DOHH2 (cell line): Measurements from ENCODE around the gene CYP11A1.

Experiments
- CTCF ChIP-seq: fragments of 200-600 bp; sonication (generic); IDR thresholded peaks from one replicate; pipeline ENCODE4 v1.5.1; 2014; ENCODE audit warnings: antibody characterized with exemption, mild to moderate bottlenecking, low read depth, low read length; ENCODE audit not compliant: poor library complexity, severe bottlenecking
- EZH2phosphoT487 ChIP-seq: fragments of 200-600 bp; sonication (generic); IDR thresholded peaks from 2 replicates; pipeline ENCODE4 v1.6.1; 2017; ENCODE audit warnings: borderline replicate concordance, mild to moderate bottlenecking, antibody characterized with exemption, low read length, moderate library complexity, mixed read lengths

GRCh38 chr15:74324714-74325113 is 42.7 kb downstream of the CYP11A1 start:
- TF ChIP-seq CTCF: no peak
- TF ChIP-seq EZH2phosphoT487: no peak
